D721Med (cell line): ENCODE measurements around the gene SDS.

Experiments used
- DNase-seq: peaks from one replicate; pipeline ENCODE4 v3.0.0; 2011; ENCODE audit warnings: low spot score; ENCODE audit not compliant: insufficient read length
- FAIRE-seq: peaks from 2 replicates; lab custom pipeline; 2011; peaks lifted over from hg19 to GRCh38; lab: Jason Lieb, UNC
- TF ChIP-seq, protein P1 (sequence below): IDR thresholded peaks from 2 replicates; pipeline ENCODE4 v1.5.1; 2012; ENCODE audit warnings: mild to moderate bottlenecking, control low read depth; ENCODE audit not compliant: insufficient read depth; ENCODE audit errors: missing control alignments

The SDS gene

DNA sequence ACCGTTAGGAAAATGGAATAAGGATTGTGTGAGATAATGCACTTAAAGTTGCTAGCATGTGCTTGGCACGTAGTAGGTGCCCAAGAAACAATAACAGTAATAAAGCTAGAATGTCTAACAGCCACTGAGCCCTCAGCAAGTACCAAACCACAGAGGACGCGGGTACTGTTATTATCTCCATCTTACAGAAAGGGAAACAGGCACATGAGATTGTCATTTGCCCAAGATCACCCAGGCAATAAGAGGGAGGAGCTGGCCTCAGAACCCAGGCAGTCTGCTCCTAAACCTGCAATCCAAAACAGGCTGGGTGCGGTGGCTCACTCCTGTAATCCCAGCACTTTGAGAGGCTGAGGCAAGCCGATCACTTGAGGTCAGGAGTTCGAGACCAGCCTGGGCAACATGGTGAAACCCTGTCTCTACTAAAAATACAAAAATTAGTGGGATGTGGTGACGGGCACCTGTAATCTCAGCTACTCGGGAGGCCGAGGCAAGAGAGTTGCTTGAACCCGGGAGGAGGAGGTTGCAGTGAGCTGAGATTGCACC is 5.1 kb upstream of the SDS start:
- DNase-seq: no peak
- TF ChIP-seq, protein P1, sequence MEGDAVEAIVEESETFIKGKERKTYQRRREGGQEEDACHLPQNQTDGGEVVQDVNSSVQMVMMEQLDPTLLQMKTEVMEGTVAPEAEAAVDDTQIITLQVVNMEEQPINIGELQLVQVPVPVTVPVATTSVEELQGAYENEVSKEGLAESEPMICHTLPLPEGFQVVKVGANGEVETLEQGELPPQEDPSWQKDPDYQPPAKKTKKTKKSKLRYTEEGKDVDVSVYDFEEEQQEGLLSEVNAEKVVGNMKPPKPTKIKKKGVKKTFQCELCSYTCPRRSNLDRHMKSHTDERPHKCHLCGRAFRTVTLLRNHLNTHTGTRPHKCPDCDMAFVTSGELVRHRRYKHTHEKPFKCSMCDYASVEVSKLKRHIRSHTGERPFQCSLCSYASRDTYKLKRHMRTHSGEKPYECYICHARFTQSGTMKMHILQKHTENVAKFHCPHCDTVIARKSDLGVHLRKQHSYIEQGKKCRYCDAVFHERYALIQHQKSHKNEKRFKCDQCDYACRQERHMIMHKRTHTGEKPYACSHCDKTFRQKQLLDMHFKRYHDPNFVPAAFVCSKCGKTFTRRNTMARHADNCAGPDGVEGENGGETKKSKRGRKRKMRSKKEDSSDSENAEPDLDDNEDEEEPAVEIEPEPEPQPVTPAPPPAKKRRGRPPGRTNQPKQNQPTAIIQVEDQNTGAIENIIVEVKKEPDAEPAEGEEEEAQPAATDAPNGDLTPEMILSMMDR: no peak
- FAIRE-seq: no peak

DNA sequence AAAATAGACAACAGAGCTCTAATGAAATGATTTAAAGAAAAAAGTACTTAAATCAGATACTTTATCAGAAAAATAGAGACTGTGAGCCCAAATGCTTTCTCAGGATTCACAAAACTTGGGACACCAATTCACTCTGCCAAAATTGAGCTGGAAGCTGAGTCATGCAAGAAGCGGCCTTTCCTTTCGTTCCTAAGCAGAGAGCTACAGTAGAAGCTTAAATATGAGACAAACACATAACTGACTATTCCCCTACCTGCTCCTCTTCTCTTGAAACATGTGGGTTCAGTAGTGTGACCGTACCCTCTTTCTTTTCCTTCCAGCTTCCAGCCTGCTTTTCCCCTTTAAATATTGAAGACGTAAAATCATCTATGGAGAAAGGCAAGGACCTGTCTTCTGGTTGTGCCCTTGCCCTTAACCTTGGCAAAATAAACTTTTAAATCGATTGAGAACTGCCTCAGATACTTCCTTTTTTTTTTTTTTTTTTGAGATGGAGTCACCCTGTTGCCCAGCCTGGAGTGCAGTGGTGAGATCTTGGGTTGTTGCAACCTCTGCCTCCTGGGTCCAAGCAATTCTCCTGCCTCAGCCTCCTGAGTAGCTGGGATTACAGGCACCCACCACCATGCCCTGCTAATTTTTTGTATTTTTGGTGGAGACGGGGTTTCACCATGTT is 4.4 kb upstream of the SDS start:
- FAIRE-seq: no peak
- DNase-seq: no peak
- TF ChIP-seq, protein P1: no peak

DNA sequence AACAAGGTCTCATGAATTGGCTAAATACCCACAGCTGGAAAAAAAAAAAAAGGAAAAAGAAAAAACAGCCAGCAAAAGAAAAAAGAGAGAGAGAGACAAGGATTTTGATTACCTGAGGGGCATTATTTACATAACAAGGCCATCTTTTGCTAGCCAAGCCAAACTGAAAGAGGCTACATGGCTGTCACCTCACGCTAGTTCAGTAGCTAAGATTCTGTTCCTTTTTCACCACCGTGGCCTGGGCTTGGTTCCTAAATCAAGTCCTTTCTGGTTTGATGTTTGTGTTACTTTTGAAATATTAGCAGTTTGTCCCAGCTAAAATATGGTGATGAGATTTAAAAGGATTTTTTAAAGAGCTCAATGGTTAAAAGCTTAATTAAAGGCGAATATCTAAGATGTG is 2.0 kb upstream of the SDS start:
- FAIRE-seq: no peak
- DNase-seq: no peak
- TF ChIP-seq, protein P1: no peak

DNA sequence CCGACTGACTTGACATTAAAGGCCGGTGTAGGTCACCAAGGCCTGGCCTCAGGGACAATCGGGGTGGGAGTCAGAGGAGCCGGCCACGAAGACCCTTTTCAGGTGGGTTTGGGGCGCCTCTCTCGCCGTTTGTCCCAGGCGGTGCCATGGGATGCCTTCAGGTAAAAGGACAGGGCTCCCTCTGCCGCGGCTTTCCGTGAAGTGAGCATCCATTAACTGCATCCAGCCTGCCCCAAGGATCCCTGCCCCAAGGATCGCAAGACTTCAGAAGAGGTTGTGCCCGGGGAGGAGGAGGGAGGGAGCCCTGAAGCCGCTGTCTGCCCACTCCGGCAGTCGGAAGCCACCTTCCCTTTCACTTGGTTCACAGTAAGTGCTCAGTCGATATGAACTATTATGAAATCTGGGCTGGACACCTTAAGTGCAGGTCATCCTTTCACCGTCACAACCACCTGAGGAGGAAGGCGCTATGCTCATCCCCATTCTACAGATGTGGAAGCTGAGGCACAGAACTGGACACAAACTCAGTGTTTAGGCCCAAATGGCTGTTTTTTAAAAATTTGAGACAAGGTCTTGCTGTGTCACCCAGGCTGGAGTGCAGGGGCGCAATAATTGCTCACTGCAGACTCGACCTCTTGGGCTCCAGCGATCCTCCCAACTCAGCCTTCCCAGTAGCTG is 964 bp downstream of the SDS start:
- FAIRE-seq (no peak), DNase-seq (no peak)
- TF ChIP-seq, protein P1: no peak

DNA sequence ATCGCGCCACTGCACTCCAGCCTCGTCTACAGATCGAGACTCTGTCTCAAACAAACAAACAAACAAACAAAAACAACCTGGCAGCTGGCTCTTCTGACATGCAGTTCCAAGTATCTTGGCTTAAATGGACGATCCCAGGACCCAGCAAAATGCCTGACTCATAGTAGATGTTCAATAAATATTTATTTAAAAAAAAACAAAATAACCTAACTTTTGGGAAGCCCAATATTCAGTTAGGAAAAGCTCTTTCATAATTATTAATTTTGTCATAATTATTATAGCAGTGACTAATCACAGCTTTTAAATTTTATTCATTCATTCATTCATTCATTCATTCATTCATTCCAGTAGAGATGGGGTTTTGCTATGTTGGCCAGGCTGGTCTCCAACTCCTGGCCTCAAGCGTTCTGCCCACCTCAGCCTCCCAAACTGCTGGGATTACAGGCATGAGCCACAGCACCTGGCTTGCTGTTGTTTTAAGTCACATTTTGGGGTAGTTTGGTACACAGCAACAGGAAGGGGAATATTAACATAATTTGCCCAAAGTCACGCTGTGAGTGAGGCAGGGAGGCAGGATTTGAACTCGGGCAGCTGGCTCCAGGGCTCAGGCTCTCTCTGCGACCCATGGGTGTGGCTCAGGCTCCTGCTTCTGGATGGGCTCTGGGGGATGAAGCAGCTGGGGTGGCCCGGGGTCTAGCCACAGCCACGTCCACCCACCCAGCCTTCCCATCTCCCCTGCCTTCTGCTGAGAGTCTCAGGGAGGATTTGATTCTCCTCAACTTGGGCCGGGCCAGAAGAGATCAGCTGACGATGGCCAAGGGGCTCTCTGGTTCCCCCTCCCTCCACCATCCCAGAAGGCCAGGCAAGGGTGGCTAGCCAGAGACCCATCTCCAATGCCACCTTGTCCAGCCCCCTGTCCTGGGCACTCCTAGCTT is 2.4 kb downstream of the SDS start:
- FAIRE-seq: no peak

DNA sequence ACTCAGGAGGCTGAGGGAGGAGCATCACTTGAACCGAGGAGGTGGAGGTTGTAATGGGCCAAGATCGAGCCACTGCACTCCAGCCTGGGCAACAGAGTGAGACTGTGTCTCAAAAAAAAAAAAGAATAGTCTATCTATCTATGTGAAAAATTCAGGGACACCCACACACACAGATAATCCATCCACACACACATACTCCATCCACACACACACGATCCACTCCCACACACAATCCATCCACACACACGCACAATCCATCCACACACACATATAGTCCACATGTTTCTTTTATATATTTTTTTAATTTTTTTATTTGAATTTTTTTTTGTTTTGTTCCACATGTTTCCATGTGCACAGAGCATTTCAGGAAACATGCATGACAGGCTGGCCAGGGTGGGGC is 3.3 kb downstream of the SDS start:
- TF ChIP-seq, protein P1: no peak
- FAIRE-seq (no peak), DNase-seq (no peak)

More for the DNA sequence above, 2.4 kb downstream of the SDS start:
- DNase-seq: no peak
- TF ChIP-seq, protein P1: no peak
